Measurements from ENCODE around the gene OR10H3.
"Not testable (repeated sequence)": the region's sequence is repeated elsewhere in the genome, so short reads cannot be mapped to it uniquely, and the experiment has no call there.

Gene OR10H3

DNA sequence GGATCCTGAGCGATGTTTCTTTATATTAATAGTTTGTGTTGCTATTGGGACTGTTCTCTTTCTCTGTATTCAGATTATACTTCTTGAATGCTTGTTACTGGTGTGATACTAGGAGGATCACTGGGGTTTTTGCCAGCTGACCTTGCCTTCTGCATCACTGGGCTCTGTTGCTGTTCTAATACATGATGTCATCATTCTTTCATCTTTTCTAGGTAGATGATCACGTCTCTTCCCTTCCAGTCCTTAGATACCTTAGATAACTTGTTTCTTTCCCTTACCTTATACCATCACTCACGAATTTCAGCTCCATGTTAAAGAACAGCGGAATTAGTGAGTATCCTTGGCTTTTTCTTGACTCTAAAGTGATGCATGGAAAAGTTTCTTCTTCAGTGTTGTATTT lies at the start of gene OR10H3:
TSS of gene OR10H3 (plus strand) at position 264 of the 400 bp plus-strand sequence. CDS start 3,408 bp downstream, outside the sequence.
- no peak for DNase-seq

DNA sequence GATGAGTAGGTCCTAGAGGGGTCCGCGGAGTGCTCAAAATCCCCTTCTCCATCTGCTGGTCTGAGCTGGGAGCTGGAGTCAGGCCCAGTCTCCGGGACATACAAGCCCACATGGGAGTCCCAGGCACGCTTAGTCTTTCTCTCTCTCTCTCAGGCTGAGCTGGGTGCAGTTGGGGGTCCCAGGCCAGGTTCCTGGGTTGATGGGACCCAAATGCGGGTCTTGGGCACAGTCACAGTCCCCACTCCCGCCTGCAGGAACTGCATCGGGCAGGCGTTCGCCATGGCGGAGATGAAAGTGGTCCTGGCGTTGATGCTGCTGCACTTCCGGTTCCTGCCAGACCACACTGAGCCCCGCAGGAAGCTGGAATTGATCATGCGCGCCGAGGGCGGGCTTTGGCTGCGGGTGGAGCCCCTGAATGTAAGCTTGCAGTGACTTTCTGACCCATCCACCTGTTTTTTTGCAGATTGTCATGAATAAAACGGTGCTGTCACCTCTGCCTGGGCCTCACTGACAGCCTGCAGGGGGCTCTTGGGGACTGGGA lies 41.1 kb upstream of the OR10H3 start:
- DNase-seq, result no peak

GRCh38 chr19:15701757-15702533 lies 35.8 kb upstream of the OR10H3 start:
- DNase-seq, result no peak

- peak; percentile 34 for DNase-seq
Observed at GRCh38 chr19:15702534-15702930, 35.3 kb upstream of the OR10H3 start.

GRCh38 chr19:15714638-15715037 lies 23.1 kb upstream of the OR10H3 start:
- no peak for DNase-seq

- no peak for DNase-seq
Observed at GRCh38 chr19:15715642-15716041, 22.1 kb upstream of the OR10H3 start.

GRCh38 chr19:15717809-15718208 lies 20.0 kb upstream of the OR10H3 start:
- DNase-seq, result no peak

GRCh38 chr19:15721268-15721667 lies 16.5 kb upstream of the OR10H3 start:
- no peak for DNase-seq

DNA sequence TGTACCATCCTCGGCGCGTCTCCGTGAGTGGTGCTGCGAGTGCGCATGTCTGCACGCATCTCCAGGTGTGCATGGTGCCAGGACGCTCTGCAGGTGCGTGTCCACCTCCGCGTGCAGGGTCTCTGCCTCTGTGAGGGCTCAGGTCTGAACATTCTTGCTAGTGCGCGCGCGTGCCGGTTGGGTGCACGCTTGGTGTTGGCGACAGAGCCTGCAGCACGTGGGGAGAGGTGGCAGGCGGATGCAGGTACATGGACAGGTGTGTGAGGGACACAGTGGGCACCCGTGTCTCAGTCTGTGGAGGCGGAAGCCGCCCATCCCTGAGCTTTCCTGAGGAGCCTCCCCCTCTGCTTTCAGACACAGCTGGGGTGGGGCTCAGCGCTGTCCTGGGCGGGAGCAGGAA lies 14.8 kb upstream of the OR10H3 start:
- no peak for DNase-seq

DNA sequence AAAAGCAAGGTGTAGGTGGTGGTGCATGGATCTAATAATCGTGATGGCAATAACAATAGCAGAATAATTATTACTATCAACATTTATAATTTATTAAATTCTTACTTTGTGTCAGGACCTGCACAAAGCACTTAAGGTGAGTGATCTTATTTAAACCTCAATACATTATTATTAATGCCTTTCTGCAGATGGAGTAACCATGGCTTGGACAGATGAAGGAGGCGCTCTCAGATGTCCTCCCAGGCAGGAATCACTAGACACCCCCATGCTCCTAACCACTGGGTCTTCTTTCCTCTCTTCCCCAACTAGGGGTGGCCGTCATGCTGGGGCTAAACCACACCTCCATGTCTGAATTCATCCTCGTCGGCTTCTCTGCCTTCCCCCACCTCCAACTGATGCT lies 10.1 kb upstream of the OR10H3 start, which contains the start of gene OR10H2:
TSS of gene OR10H2 (plus strand) at position 301 of the 400 bp plus-strand sequence. CDS start at position 321, 20 bp downstream.
- no peak for DNase-seq

- no peak for DNase-seq
Observed at GRCh38 chr19:15730538-15730937, 7.2 kb upstream of the OR10H3 start.

GRCh38 chr19:15732388-15732787 lies 5.4 kb upstream of the OR10H3 start:
- no peak for DNase-seq

DNA sequence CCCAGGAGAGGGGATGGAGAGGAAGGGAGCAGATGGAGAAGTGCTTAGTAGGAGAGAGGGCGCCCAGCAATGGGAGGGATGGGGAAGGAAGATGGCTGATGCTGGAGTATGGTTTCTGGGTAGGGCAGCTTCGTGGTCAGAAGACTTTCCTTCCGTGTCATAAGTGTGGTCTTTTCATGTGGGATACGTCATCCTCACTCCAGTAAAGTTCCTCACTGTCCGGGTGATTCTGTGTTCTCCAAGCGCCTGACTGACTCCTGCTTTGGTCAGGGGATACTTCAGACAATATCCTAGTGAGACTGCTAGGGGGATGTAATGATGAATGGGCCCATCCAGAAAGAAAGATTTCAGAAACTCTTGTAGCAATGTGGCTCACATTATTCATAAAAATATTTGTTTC lies 3.9 kb upstream of the OR10H3 start:
- no peak for DNase-seq

GRCh38 chr19:15740785-15741184 lies 3.0 kb downstream of the OR10H3 start:
- DNase-seq, result no peak

- no peak for DNase-seq
Observed at GRCh38 chr19:15748239-15748638, 10.5 kb downstream of the OR10H3 start.

DNA sequence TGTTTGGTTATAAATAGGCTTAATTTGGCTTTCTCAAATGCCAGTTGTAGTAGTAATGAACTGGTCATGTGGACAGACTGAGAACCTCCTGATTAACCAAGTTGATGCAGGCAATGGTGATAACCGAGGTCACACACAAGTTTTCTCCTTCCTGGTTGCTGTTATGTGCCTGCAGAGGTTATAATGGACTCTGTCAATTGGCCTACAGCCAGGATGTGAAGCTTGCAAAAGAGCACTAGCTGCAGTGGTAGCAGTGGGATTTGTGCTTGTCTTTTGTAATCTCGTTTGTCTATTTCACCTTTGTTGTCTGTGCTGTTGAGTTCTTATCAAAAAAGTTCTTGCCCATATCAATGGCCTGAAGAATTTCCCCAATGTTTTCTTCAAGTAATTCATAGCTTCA lies 20.6 kb downstream of the OR10H3 start:
- no peak for DNase-seq

- no peak for DNase-seq
Observed at GRCh38 chr19:15759962-15760565, 22.3 kb downstream of the OR10H3 start.

- no peak for DNase-seq
Observed at GRCh38 chr19:15769586-15769985, 31.8 kb downstream of the OR10H3 start.

DNA sequence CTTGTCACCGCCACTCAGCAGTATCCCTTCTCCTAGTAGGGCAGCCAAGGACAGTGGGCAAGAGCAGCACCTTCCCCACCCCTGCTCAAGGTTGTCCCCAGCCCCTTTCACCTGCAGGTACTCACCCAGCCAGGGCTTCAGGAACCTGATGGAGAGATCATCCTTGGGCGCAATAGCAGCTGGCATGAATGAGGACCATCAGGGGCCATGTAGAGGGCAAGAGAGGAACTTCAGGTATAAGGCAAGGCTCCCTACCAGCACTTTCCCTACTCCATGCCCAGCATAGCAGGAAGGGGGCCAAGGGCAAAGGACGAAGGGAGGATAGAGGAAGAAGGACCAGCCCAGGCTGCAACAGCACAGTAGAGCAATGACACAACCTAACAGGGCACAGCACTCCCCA lies 36.4 kb downstream of the OR10H3 start:
- not testable (repeated sequence) for DNase-seq

DNA sequence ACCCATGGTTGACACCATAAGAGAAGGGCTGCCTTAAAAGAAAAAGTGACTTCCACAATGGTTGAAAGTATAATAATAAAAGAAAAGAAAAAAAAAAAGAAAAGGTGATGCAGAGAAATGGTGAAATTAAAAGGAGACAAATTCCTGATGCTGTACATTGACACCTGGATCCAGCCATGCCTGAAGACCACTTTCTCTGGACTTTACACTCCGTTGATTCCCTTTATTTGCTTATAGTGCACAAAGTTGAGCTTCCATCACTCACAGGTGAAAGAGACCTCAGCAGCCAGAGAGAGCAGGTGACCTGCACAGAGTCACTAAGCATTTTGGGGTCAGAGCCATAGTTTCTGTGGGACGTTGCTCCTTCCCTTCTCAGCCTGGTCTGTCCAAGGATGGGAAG lies 37.5 kb downstream of the OR10H3 start:
- no peak for DNase-seq

- no peak for DNase-seq
Observed at GRCh38 chr19:15776264-15776663, 38.5 kb downstream of the OR10H3 start.

GRCh38 chr19:15776991-15777970 lies 39.5 kb downstream of the OR10H3 start:
- DNase-seq, result no peak
